Endothelial cell of umbilical vein (primary cell): Measurements from ENCODE around the gene ALOXE3. TPM values are rescaled to one million over a fixed set of nuclear protein-coding genes. Genes with fewer than 3 reads are reported as not detected.

Experiments
- BruUV-seq: library from RNA; stranded (reverse); fragments of 400-500 nt; replicated peaks from 2 replicates; lab custom pipeline; 2021; lab: Mats Ljungman, UMichigan
- CTCF ChIA-PET: fragments of 300-600, 350-600 bp; sonication (Branson Sonifier 250); formaldehyde crosslinking; loops from one replicate; lab custom pipeline; 2021; ENCODE audit warnings: antibody characterized with exemption, inconsistent platforms; lab: Charles Lee
- POLR2A ChIA-PET: fragments of 300-600, 350-600 bp; sonication (Branson Sonifier 250); formaldehyde crosslinking; loops from one replicate; lab custom pipeline; 2021; ENCODE audit warnings: antibody characterized with exemption, inconsistent platforms; lab: Charles Lee
- DNase-seq: peaks from one replicate; pipeline ENCODE4 v3.0.0-alpha.2; 2011; ENCODE audit warnings: low read depth, low spot score
- FAIRE-seq: peaks from 2 replicates; lab custom pipeline; 2011; peaks lifted over from hg19 to GRCh38; lab: Jason Lieb, UNC
- H2AFZ ChIP-seq: 2 replicates; pipeline ENCODE4 v1.6.0; 2012; ENCODE audit warnings: low read depth, low read length, control low read depth, inconsistent platforms
- H3K27ac ChIP-seq: 2 replicates; pipeline ENCODE4 v1.5.1; 2011; ENCODE audit warnings: low read depth, mild to moderate bottlenecking, control low read depth, low read length, moderate library complexity; ENCODE audit not compliant: insufficient read depth
- H3K27me3 ChIP-seq, 2 experiments: 2 replicates each; pipeline versions ENCODE4 v1.6.0 to v1.6.1; 2011; ENCODE audit warnings: low read length in 2 of 2, mixed read lengths in 1 of 2; ENCODE audit not compliant: control insufficient read depth in 2 of 2, insufficient read depth in 2 of 2
- H3K36me3 ChIP-seq, 2 experiments: 2 replicates in 1 of 2; 3 replicates in 1 of 2; pipeline ENCODE4 v1.5.1; 2011; ENCODE audit warnings: low read length in 2 of 2, mild to moderate bottlenecking in 1 of 2, moderate library complexity in 1 of 2; ENCODE audit not compliant: control insufficient read depth in 2 of 2, insufficient read depth in 2 of 2; ENCODE audit errors: extremely low read depth in 1 of 2
- H3K4me1 ChIP-seq: 3 replicates; pipeline ENCODE4 v1.5.1; 2011; ENCODE audit warnings: mild to moderate bottlenecking, low read length; ENCODE audit not compliant: control insufficient read depth, insufficient read depth; ENCODE audit errors: extremely low read depth
- H3K4me2 ChIP-seq: 2 replicates; pipeline ENCODE4 v1.6.1; 2011; ENCODE audit warnings: low read length, control low read depth, mixed read lengths; ENCODE audit not compliant: insufficient read depth
- H3K4me3 ChIP-seq, 3 experiments: fragments of 200-600 bp in 1 of 3; sonication (generic), shearing (Covaris generic) in 1 of 3; replicated peaks in 1 of 3; 2 replicates each; pipeline ENCODE4 v1.5.1; 2011 to 2016; ENCODE audit warnings: control low read depth in 3 of 3, low read length in 3 of 3, mild to moderate bottlenecking in 2 of 3, inconsistent platforms in 1 of 3, low read depth in 1 of 3, moderate library complexity in 1 of 3; ENCODE audit not compliant: insufficient read depth in 1 of 3
- H3K79me2 ChIP-seq: 2 replicates; pipeline ENCODE4 v1.6.0; 2012; ENCODE audit warnings: low read length, inconsistent platforms; ENCODE audit not compliant: control insufficient read depth, insufficient read depth
- H3K9ac ChIP-seq: replicated peaks from 2 replicates; pipeline ENCODE3; 2011; ENCODE audit warnings: low read length, control low read depth; ENCODE audit not compliant: insufficient read depth; ENCODE audit errors: extremely low read depth
- H3K9me1 ChIP-seq: replicated peaks from 3 replicates; pipeline ENCODE4 v1.6.0; 2011; ENCODE audit warnings: mild to moderate bottlenecking, low read length; ENCODE audit not compliant: control insufficient read depth, insufficient read depth; ENCODE audit errors: extremely low read depth
- H3K9me3 ChIP-seq: replicated peaks from 2 replicates; pipeline ENCODE4 v1.5.1; 2012; ENCODE audit warnings: low read length, inconsistent platforms; ENCODE audit not compliant: control insufficient read depth, insufficient read depth
- H4K20me1 ChIP-seq: replicated peaks from 2 replicates; pipeline ENCODE3; 2011; ENCODE audit warnings: mild to moderate bottlenecking, low read length; ENCODE audit not compliant: control insufficient read depth, insufficient read depth; ENCODE audit errors: extremely low read depth
- EZH2 ChIP-seq: IDR thresholded peaks from 2 replicates; pipeline ENCODE4 v1.6.1; 2012; ENCODE audit warnings: borderline replicate concordance, low read depth, mild to moderate bottlenecking, moderate library complexity, low read length, inconsistent platforms; ENCODE audit not compliant: severe bottlenecking
- FOS ChIP-seq: IDR thresholded peaks from 2 replicates; pipeline ENCODE4 v1.6.1; 2011; ENCODE audit warnings: mild to moderate bottlenecking, low read length, moderate library complexity, borderline replicate concordance; ENCODE audit not compliant: insufficient read depth
- JUN ChIP-seq: IDR thresholded peaks from 2 replicates; pipeline ENCODE4 v1.6.1; 2011; ENCODE audit warnings: borderline replicate concordance, low read depth; ENCODE audit not compliant: insufficient read length, insufficient read depth
- MAX ChIP-seq: IDR thresholded peaks from 2 replicates; pipeline ENCODE4 v1.6.1; 2011; ENCODE audit not compliant: insufficient read depth, insufficient read length
- POLR2A ChIP-seq: IDR thresholded peaks from 2 replicates; pipeline ENCODE4 v1.6.1; 2012; ENCODE audit warnings: low read depth, mild to moderate bottlenecking, control low read depth, low read length
- POLR2AphosphoS5 ChIP-seq: IDR thresholded peaks from 2 replicates; pipeline ENCODE4 v1.6.1; 2012; ENCODE audit warnings: low read depth, mild to moderate bottlenecking, control low read depth, low read length, moderate library complexity; ENCODE audit not compliant: insufficient read depth
- dilution Hi-C: fragments of 300-500 bp; cut with MboI; formaldehyde crosslinking; loops from one replicate; pipeline ENCODE4 v1.15.0; 2019; ENCODE audit warnings: low sequenced_read_pairs; ENCODE audit not compliant: extremely low pct_ligation_motif_present
- intact Hi-C: fragments of 100-400 bp; cut with micrococcal nuclease; formaldehyde crosslinking; loops from one replicate; pipeline ENCODE4 v1.10.0; 2022
- polyA plus RNA-seq, 4 experiments: library from polyadenylated mRNA; depleted of rRNA in 3 of 4; stranded (reverse) in 3 of 4; unstranded in 1 of 4; fragments of >200 nt; gene quantifications; 2 replicates each; pipeline versions ENCODE4 v1.2.1 to v1.2.3, GENCODE V29; 2011 to 2012; ENCODE audit warnings: missing spikeins in 1 of 4
- total RNA-seq: library from RNA; stranded (reverse); gene quantifications from 2 replicates; pipeline ENCODE4 v1.2.3, GENCODE V29; 2021

Gene ALOXE3
- total and polyA plus RNA-seq, 2 donors (not counting 3 experiments of a cell fraction or from before 2014, with no cell fraction given), result 0.01 TPM; not detected in 1

DNA sequence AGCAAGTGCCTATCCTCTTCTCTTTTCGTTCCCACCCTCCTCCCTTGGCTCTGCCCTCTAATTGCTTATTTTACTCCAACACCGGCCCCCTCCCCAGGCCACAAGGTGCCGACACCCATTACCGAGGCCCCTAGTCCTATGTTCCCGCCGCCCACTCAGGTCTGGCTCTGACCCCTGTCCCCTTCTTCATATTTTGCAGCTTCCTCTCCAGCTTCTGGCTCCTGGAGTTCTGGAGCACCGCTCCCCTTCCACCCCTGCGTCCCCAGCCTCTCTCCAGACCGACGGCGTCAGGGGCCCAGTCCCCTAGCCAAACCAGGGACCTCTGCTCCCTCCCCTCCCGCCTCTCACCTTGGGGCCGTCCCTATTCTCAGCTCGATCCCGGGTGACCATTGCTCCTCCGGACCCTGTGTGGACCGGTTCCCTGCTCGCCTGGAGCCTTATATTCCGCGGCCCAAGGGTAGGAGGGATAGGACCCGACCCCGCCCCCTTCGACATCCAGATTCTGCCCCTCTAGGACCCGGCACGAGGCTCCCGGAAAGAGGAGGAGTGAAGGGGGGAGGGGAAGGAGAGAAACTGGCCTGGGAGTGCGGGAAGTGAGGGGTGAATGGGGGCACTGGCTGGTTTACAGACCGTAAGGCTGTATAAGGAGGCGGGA is 5.5 kb upstream of the ALOXE3 start, which contains the start of gene HES7:
Gene HES7 (minus strand): TSS at position 412 of the 655 bp plus-strand sequence. CDS start 22 bp downstream, at position 390.
- CTCF ChIA-PET, result interaction anchor here (0.8 to 2.8 kb wide), 6 partner anchors 15 to 50 kb away, joined by 3 to 19 read pairs (median 6); no protein-coding TSS in a partner anchor
- H4K20me1 ChIP-seq, result peaks cover 3% of the 10 kb centered on the region
- H3K36me3 ChIP-seq, result no peaks in the 10 kb centered on the region
- intact Hi-C loops (loop anchor here (5.0 kb wide), 1 partner anchor 282 kb away; no protein-coding TSS in a partner anchor), dilution Hi-C loops (no loop called here)
- DNase-seq, result peak; percentile 7
- H3K9ac ChIP-seq, result peak within 1 kb of the TSS; percentile 40
- no peak within 1 kb of the TSS for H3K27ac ChIP-seq
- BruUV-seq, result no TSS peak
- H3K4me3 ChIP-seq, result peak within 1 kb of the TSS; percentile 51 to 60 (median 55)
- peaks cover 33% of the 10 kb centered on the region for H3K4me1 ChIP-seq
- TF ChIP-seq MAX, result no peak
- TF ChIP-seq FOS, result no peak
- no peak for TF ChIP-seq EZH2
- no peak for TF ChIP-seq POLR2A
- TF ChIP-seq JUN, result no peak
- no peak for TF ChIP-seq POLR2AphosphoS5
- no peaks in the 10 kb centered on the region for H3K9me1 ChIP-seq
- no peak for FAIRE-seq
- H3K9me3 ChIP-seq, result no peaks in the 10 kb centered on the region
- H3K27me3 ChIP-seq, result peaks cover 8 to 14% of the 10 kb centered on the region in 2 experiments
- POLR2A ChIA-PET, result interaction anchor here (1.7 kb wide), 1 partner anchor 49 kb away, joined by 8 read pairs; no protein-coding TSS in a partner anchor
- H3K4me2 ChIP-seq, result peak within 1 kb of the TSS; percentile 77
- peak within 1 kb of the TSS; percentile 86 for H2AFZ ChIP-seq
- no peaks in the 10 kb centered on the region for H3K79me2 ChIP-seq
